ENCODE data around the gene RS1.

The RS1 gene

DNA sequence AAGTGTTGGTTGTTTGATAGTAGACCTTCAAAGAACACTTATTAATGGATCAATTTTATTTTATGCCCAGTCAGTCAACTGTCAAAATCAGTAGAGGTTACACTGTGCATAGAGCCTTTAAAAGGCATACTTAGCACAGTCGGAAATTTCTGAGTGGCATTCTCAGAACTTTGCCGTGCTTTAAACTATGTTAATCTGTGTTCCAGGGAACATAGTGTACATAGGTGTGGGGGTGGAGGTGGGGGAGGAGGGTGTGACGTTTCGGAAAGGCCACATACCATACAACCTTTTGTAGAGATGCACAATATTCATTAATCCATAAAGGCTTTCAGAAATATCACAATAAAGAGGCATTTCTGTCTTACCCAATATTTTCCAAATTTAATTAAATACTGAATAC, 75.8 kb downstream of the RS1 start:
- DNase-seq, result no peak

DNA sequence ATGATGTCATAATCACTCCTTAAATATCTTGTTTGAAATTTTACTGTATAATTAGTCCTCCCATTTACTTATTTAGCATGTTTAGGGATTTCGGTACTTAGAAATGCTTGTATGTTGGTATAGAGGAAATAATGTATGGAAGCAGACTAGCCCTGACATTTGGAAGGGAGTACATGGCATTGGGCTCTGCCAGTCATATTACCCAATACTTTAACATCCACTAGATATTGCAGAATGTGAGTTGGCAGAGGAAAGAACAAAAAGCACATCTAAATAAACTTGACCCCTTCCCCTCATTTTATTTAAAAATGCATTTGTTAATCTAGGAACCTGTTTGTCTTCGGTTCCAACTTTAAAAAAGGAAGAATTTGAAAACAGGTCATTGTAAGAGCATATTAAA, 77.8 kb downstream of the RS1 start:
- no peak for DNase-seq

- no peak for DNase-seq
These were observed 80.1 kb downstream of the RS1 start for GRCh38 chrX:18591834-18592233.
